ENCODE results near the gene CAMKK2.

GRCh38 chr12:121214855-121215745 is 81.4 kb downstream of the CAMKK2 start:
- no peak for TF ChIP-seq CTCF (IDR thresholded peaks at IDR 0.05)
- no peak for TF ChIP-seq POLR2A (IDR thresholded peaks at IDR 0.05)
